ENCODE results near the gene HOXC6.

The HOXC6 gene

DNA sequence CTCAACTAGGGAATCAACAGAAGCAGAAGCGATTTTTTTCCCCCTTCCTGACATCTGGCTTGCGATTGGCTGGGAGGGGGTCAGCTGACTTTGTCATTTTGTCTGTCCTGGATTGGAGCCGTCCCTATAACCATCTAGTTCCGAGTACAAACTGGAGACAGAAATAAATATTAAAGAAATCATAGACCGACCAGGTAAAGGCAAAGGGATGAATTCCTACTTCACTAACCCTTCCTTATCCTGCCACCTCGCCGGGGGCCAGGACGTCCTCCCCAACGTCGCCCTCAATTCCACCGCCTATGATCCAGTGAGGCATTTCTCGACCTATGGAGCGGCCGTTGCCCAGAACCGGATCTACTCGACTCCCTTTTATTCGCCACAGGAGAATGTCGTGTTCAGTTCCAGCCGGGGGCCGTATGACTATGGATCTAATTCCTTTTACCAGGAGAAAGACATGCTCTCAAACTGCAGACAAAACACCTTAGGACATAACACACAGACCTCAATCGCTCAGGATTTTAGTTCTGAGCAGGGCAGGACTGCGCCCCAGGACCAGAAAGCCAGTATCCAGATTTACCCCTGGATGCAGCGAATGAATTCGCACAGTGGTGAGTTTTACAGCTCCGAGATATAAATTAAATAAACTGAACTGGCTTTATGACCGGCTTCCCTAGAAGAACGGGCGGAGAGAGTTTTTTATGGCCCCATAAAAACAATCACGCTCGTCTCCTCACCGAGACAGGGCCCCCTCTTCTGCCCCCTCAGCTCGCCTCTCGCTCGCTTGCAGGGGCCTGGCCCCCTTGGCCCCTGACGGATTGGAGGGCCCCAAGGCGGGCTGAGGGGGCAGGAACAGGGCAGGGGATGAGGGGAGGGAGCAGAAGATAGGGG, at the start of gene HOXC6:
Gene HOXC6, plus strand, starts transcription at position 127 of the 888 bp plus-strand sequence. Its CDS starts 82 bp downstream, at position 209.
- DNase-seq (ENCODE audit: low spot score): no peak

DNA sequence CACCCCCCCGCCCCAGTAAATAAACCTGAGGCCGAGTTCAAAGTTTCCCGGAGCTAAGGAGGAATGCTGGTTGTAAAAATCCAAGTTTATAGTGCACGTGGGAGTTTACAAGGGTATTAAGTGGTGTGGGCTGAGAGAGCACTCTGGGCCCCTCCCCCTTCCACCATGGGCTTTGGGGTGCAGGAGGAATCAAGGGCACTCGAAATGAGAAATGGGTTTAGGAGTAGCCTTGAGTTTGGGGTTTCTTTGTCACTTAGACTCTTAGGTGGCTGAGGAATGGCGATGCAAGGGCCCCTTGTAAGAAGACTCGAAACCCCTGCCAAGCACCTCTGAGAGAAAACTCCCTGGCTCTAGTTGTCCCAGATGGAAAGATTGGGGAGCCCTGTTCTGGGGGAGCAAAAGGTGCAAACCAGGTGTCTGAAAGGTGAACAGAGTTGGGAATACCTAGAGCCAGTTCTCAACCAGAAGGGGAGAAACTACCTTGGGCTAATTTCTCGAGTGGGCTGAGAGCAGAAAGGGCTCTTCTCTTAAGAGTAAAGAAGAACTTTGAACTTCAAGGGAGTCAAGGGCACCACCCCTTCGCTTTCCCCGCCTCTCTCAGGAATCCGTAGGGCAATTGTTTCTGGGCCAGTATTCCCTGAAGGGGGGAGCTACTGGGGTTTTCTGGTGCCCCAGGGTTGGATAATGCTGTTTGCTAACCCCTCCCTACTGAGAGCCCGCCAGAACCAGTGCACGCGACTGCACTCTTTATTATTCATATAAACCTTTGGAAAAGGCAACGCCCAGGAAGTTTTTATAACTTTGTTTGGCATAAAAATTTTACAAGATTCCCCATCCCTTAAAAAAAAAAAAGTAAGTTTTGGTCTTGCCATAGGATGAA, 49.5 kb upstream of the HOXC6 start:
- DNase-seq (ENCODE audit: low spot score): no peak

GRCh38 chr12:53980104-53980801, 48.0 kb upstream of the HOXC6 start:
- DNase-seq (ENCODE audit: low spot score): no peak

DNA sequence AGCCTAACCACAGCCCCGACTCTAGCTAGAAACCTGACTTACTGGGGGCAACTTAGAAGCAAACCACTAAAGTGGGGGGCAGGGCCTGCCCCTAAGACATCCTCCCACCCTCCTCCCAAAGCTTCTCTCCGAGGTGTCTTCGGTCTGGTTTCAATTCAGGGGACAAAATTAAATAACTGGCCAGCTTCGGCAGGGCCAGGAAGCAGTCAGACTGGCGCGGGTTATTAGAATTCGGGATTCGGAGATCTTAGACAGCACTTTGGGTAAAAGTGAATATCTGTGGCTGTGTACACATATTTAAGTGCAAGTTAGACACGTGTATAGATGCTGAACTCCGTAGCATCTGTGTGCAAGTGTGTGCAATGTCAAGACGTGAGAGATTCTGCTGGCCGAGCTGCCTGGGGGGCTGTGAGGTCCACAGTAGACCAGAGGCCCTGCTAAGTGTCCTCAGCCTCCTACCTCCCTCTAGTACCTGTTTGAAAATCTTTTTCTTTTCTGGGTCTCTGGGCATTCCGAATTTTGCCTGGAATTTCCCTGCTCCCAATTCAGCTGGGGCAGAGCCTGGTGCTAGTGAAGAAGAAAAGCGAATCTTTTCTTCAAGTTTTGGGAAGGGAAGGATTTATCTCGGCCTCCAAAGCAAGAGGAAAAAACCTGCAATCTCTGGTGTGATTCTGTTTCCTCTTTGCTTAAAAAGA, 47.3 kb upstream of the HOXC6 start:
- no peak for DNase-seq (ENCODE audit: low spot score)

GRCh38 chr12:53981634-53982565, 46.3 kb upstream of the HOXC6 start:
- no peak for DNase-seq (ENCODE audit: low spot score)

- no peak for DNase-seq (ENCODE audit: low spot score)
These were observed 45.3 kb upstream of the HOXC6 start for GRCh38 chr12:53982648-53983567.

GRCh38 chr12:53983568-53983949, 44.7 kb upstream of the HOXC6 start:
- DNase-seq (ENCODE audit: low spot score): no peak

DNA sequence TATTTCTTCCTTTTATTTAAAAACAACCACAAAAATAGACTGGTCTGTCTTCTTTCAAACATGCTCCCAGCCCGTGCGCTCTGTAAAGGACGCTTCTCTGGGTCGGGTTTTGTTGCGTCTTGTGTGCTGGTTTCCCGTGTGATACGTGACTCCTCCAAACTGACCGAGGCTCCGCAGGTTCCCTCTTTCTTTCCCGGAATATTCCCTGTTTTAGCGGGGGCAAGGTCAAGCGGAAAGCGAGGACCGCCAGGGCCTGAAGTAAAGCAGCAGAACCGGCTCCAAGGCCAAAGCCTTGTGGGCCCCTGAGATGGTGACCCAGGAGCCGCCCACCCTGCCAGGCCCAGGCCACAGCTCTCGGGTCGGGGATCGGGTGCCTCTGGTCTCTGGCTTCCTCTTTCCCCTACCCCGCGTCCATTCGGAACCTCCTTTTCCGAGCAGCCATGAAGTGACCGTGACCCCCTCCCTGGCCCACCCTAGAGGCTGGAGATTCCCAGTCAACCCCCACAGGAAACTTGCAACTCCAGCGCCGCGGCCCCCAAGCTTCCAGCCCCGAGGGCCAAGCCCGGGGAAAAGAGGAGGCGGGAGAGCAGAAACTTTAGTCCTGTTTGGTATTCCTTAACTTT, 44.2 kb upstream of the HOXC6 start:
- DNase-seq (ENCODE audit: low spot score): no peak

GRCh38 chr12:53984901-53985691, 43.1 kb upstream of the HOXC6 start, which contains the start of gene HOXC10:
Gene HOXC10 (plus strand): TSS chr12:53985146. CDS start chr12:53985260, 114 bp downstream.
- DNase-seq (ENCODE audit: low spot score): peak; percentile 11

DNA sequence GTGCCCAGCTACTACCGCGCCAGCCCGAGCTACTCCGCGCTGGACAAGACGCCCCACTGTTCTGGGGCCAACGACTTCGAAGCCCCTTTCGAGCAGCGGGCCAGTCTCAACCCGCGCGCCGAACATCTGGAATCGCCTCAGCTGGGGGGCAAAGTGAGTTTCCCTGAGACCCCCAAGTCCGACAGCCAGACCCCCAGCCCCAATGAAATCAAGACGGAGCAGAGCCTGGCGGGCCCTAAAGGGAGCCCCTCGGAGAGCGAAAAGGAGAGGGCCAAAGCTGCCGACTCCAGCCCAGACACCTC, 42.6 kb upstream of the HOXC6 start:
- no peak for DNase-seq (ENCODE audit: low spot score)

DNA sequence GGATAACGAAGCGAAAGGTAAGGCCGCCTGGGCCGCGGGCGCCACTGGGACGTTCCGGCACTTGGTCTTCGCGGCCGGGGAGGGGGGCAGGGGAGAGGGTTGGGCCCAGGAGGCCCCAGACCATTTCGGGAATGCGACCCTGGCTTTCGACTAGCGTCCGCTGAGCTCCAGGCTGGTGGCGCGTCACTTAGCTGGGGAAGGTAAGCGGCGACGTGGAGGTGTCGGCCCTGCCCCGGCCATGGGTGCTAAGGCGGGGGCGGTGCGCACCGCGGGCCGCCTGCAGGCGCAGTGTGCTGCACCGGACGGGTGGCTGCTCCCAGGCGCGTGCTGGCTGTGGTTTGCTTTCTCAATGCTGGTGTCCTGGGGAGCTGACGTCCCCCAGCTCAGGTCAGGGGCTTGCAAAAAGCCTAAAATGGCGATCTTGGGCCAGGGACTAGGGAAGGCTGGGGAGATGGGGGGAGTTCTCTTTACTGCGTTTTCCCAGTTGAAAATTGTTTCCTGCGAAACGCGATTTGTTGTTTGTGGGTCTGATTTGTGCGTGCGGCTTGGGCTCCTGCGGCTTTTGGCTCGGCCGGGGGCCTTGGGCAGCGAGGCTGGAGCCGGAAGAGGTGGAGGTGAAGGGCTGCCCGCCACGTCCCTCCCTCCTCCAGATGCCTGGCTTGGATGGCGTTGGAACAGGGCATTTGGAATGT, 42.1 kb upstream of the HOXC6 start:
- DNase-seq (ENCODE audit: low spot score): no peak

DNA sequence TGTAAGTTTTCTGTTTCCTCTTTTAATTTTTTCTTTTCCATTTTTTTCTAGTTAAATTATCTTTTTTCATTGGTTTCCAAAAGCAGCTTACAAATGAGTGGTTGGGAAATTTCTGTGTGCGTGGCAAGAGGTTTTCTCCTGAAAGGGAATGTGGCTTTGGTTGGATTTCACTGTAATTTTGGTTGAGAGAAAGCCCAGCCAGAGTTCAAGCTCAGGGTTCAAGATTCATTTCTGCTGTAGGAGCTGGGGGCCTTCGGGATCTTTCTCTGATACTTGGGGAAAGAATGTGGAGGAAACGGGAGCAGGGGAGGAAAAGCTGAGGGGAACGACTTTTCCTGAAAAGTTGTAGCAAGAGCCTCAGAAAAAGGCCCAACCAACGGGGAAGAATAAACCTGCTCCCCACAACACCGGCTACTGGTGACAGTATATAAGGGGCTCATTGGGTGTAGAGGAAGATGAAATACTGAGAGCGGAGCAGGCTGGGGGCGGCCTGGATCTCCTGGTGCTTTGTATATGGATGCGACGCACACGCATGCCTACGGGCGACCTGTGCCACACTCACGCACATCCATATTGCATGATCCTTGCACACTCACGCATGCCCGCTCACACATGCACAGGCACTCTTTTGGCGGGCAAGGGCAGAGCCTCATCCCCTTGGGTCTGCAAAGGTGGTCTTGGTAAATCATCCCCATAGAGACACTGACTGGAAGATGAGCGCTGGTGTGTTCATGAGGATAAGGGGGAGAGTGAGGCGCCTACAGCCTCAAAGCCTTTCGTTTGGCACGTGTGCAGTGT, 41.4 kb upstream of the HOXC6 start:
- DNase-seq (ENCODE audit: low spot score): no peak

- DNase-seq (ENCODE audit: low spot score): no peak
These were observed 40.4 kb upstream of the HOXC6 start for GRCh38 chr12:53987787-53988230.

DNA sequence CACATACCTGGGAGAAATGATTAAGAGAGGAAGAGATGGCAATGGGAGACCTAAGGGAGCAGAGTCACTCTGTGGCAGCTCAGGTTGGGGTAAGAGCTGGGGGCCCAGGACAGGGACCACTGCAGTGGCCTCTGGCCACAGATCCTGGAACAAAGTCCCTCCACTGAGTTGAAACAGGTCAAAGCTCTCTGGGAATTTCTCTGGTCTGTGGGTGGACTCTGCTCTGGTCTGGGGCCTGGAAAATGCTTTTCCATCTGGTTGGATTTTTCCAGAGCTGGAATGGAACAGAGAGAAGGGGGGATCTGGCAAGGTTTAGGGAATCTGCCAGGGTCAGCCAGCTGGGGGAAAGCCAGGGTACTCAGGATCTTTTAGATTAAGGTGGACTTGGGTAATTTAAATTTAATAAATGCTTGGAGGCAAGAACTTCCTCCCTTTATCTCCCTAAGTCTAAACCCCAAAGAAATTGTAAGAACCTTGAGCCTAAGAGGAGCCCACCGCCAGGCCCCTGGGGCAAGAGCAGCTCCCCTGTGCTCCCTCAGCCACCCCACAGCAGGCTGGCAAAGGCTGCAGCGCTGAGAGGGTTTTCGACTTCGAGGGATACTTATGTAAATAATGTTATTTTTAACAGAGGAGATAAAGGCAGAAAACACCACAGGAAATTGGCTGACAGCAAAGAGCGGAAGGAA, 39.6 kb upstream of the HOXC6 start:
- DNase-seq (ENCODE audit: low spot score): no peak

- DNase-seq (ENCODE audit: low spot score): peak; percentile 15
These were observed 38.8 kb upstream of the HOXC6 start for GRCh38 chr12:53989227-53990113.

Data from putamen (tissue), 1 donor.